ENCODE results near the gene ATXN7. TPM values are rescaled to one million over a fixed set of nuclear protein-coding genes. Genes with fewer than 3 reads are reported as not detected.

The ATXN7 gene
- total RNA-seq, 2 experiments from 2014 or later = 35.6 to 40.5 TPM

GRCh38 chr3:63970631-63971475 is 107.2 kb downstream of the ATXN7 start:
- peak overlapping the region; percentile 73 for H3K27ac Mint-ChIP-seq
- POLR2A ChIA-PET = interaction anchor here (0.7 kb wide), 1 partner anchor 59 kb away, joined by 3 read pairs; the partner anchor contains the start of gene SCAANT1
- H3K36me3 Mint-ChIP-seq (ENCODE audit: low read depth) = peaks cover 45% of the 10 kb centered on the region
- CTCF ChIA-PET = interaction anchor here (1.1 to 14.1 kb wide), 4 partner anchors 6 to 47 kb away, joined by 3 to 220 read pairs (median 74); no protein-coding TSS in a partner anchor
- H3K27me3 Mint-ChIP-seq (ENCODE audit: low read depth) = no peaks in the 10 kb centered on the region
- peak overlapping the region; percentile 79 for H3K4me3 Mint-ChIP-seq
- ATAC-seq = no peak
- H3K4me1 Mint-ChIP-seq (ENCODE audit: low read depth) = peaks cover 83% of the 10 kb centered on the region
- no peaks in the 10 kb centered on the region for H3K9me3 Mint-ChIP-seq (ENCODE audit: insufficient read depth)
- DNase-seq = no peak

DNA sequence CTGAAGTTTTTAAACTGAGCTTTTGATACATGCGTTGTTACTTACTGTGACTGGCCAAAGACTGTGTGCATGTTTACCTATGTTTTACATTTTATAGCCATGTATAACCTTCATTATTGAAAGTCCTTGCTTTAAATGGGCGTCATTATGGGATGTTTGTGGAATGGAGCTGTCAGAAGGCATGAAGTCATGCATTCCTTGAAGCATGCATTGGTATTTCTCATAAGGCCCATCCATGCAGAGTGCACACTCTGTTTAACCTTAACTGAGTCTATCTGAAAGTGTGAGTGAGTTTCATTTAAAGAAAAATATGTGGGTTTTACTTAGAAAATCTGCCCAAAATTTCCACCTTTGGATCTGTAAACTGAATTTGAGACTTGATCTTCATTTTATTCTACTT is 108.5 kb downstream of the ATXN7 start:
- H3K27me3 Mint-ChIP-seq (ENCODE audit: low read depth) = no peaks in the 10 kb centered on the region
- ChIA-PET POLR2A (no interaction called here), CTCF (interaction anchor here (0.9 to 13.1 kb wide), 4 partner anchors 8 to 38 kb away, joined by 3 to 220 read pairs (median 73); no protein-coding TSS in a partner anchor)
- no peak for DNase-seq
- H3K4me3 Mint-ChIP-seq = peak overlapping the region; percentile 14
- peaks cover 83% of the 10 kb centered on the region for H3K4me1 Mint-ChIP-seq (ENCODE audit: low read depth)
- H3K9me3 Mint-ChIP-seq (ENCODE audit: insufficient read depth) = no peaks in the 10 kb centered on the region
- H3K27ac Mint-ChIP-seq = peak overlapping the region; percentile 58
- no peak for ATAC-seq
- H3K36me3 Mint-ChIP-seq (ENCODE audit: low read depth) = peaks cover 47% of the 10 kb centered on the region

GRCh38 chr3:63972987-63973386 is 109.3 kb downstream of the ATXN7 start:
- Mint-ChIP-seq H3K27me3 (ENCODE audit: low read depth) (no peaks in the 10 kb centered on the region), H3K9me3 (ENCODE audit: insufficient read depth) (no peaks in the 10 kb centered on the region), H3K4me3 (no peak overlapping the region), H3K4me1 (ENCODE audit: low read depth) (peaks cover 84% of the 10 kb centered on the region), H3K27ac (no peak overlapping the region), H3K36me3 (ENCODE audit: low read depth) (peaks cover 47% of the 10 kb centered on the region)
- ATAC-seq (no peak), DNase-seq (no peak)
- ChIA-PET POLR2A (no interaction called here), CTCF (interaction anchor here (0.9 to 13.1 kb wide), 3 partner anchors 9 to 37 kb away, joined by 3 to 220 read pairs (median 143); no protein-coding TSS in a partner anchor)

DNA sequence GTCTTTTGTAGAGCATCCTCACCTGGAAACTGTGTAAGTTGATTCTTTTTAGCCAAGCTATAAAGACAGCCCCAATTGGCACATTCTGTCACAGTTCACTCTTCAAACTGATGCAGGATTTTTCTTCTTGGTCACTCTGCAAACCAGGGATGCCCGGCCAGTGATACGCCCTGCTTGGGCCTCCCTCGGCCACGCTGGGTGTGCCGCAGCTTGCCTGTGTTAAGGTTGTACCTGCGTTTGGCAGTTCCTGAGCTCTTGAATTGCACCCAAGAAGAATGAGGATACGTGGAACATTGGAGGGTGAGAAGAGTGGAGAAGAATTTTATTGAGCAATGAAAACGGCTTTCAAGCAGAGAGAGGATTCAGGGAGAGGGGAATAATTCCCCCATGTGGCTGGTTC is 109.7 kb downstream of the ATXN7 start:
- CTCF ChIA-PET = interaction anchor here (10.1 kb wide), 1 partner anchor 9 kb away, joined by 220 read pairs; no protein-coding TSS in a partner anchor
- H3K27ac Mint-ChIP-seq = peak overlapping the region; percentile 50
- ATAC-seq (no peak), DNase-seq (no peak)
- H3K27me3 Mint-ChIP-seq (ENCODE audit: low read depth) = no peaks in the 10 kb centered on the region
- peaks cover 85% of the 10 kb centered on the region for H3K4me1 Mint-ChIP-seq (ENCODE audit: low read depth)
- H3K4me3 Mint-ChIP-seq = no peak overlapping the region
- POLR2A ChIA-PET = no interaction called here
- H3K9me3 Mint-ChIP-seq (ENCODE audit: insufficient read depth) = no peaks in the 10 kb centered on the region
- peaks cover 47% of the 10 kb centered on the region for H3K36me3 Mint-ChIP-seq (ENCODE audit: low read depth)

GRCh38 chr3:63974451-63974850 is 110.8 kb downstream of the ATXN7 start:
- ATAC-seq (no peak), DNase-seq (no peak)
- ChIA-PET POLR2A (no interaction called here), CTCF (interaction anchor here (5.9 to 10.1 kb wide), 2 partner anchors 10 to 18 kb away, joined by 84 to 220 read pairs; no protein-coding TSS in a partner anchor)
- peaks cover 85% of the 10 kb centered on the region for H3K4me1 Mint-ChIP-seq (ENCODE audit: low read depth)
- peaks cover 47% of the 10 kb centered on the region for H3K36me3 Mint-ChIP-seq (ENCODE audit: low read depth)
- no peaks in the 10 kb centered on the region for H3K9me3 Mint-ChIP-seq (ENCODE audit: insufficient read depth)
- no peak overlapping the region for H3K4me3 Mint-ChIP-seq
- no peak overlapping the region for H3K27ac Mint-ChIP-seq
- H3K27me3 Mint-ChIP-seq (ENCODE audit: low read depth) = no peaks in the 10 kb centered on the region

GRCh38 chr3:63975723-63976122 is 112.1 kb downstream of the ATXN7 start:
- no peak overlapping the region for H3K4me3 Mint-ChIP-seq
- CTCF ChIA-PET = interaction anchor here (1.9 to 10.1 kb wide), 3 partner anchors 12 to 48 kb away, joined by 5 to 220 read pairs (median 84); partner anchors contain the start of gene PSMD6
- H3K36me3 Mint-ChIP-seq (ENCODE audit: low read depth) = peaks cover 50% of the 10 kb centered on the region
- no peaks in the 10 kb centered on the region for H3K9me3 Mint-ChIP-seq (ENCODE audit: insufficient read depth)
- no peaks in the 10 kb centered on the region for H3K27me3 Mint-ChIP-seq (ENCODE audit: low read depth)
- peak overlapping the region; percentile 4 for H3K27ac Mint-ChIP-seq
- peaks cover 84% of the 10 kb centered on the region for H3K4me1 Mint-ChIP-seq (ENCODE audit: low read depth)
- POLR2A ChIA-PET = interaction anchor here (1.1 to 4.8 kb wide), 2 partner anchors 8 to 64 kb away, joined by 4 to 55 read pairs; partner anchors contain the start of gene SCAANT1
- ATAC-seq (no peak), DNase-seq (no peak)

GRCh38 chr3:63976161-63976871 is 112.6 kb downstream of the ATXN7 start:
- H3K27me3 Mint-ChIP-seq (ENCODE audit: low read depth) = no peaks in the 10 kb centered on the region
- POLR2A ChIA-PET = interaction anchor here (0.7 to 4.8 kb wide), 2 partner anchors 8 to 11 kb away, joined by 3 to 55 read pairs; no protein-coding TSS in a partner anchor
- H3K4me1 Mint-ChIP-seq (ENCODE audit: low read depth) = peaks cover 79% of the 10 kb centered on the region
- H3K27ac Mint-ChIP-seq = peak overlapping the region; percentile 4
- CTCF ChIA-PET = interaction anchor here (1.9 to 10.1 kb wide), 3 partner anchors 12 to 47 kb away, joined by 5 to 220 read pairs (median 84); partner anchors contain the start of gene PSMD6
- H3K4me3 Mint-ChIP-seq = no peak overlapping the region
- H3K9me3 Mint-ChIP-seq (ENCODE audit: insufficient read depth) = no peaks in the 10 kb centered on the region
- peaks cover 54% of the 10 kb centered on the region for H3K36me3 Mint-ChIP-seq (ENCODE audit: low read depth)
- no peak for DNase-seq
- ATAC-seq = no peak

- H3K36me3 Mint-ChIP-seq (ENCODE audit: low read depth) = peaks cover 59% of the 10 kb centered on the region
- H3K9me3 Mint-ChIP-seq (ENCODE audit: insufficient read depth) = no peaks in the 10 kb centered on the region
Measured at GRCh38 chr3:63976872-63977200, 113.2 kb downstream of the ATXN7 start.

GRCh38 chr3:63977893-63978292 is 114.2 kb downstream of the ATXN7 start:
- ChIA-PET CTCF (interaction anchor here (1.3 to 10.1 kb wide), 7 partner anchors 9 to 45 kb away, joined by 3 to 220 read pairs (median 7); partner anchors contain the start of gene PSMD6), POLR2A (interaction anchor here (1.4 to 4.8 kb wide), 3 partner anchors 10 to 66 kb away, joined by 5 to 55 read pairs (median 7); partner anchors contain the start of genes PSMD6 and SCAANT1)
- Mint-ChIP-seq H3K36me3 (ENCODE audit: low read depth) (peaks cover 61% of the 10 kb centered on the region), H3K4me1 (ENCODE audit: low read depth) (peaks cover 75% of the 10 kb centered on the region), H3K27me3 (ENCODE audit: low read depth) (no peaks in the 10 kb centered on the region), H3K27ac (peak overlapping the region; percentile 74), H3K9me3 (ENCODE audit: insufficient read depth) (no peaks in the 10 kb centered on the region), H3K4me3 (peak overlapping the region; percentile 63)
- DNase-seq (no peak), ATAC-seq (peak; percentile 24)

More at GRCh38 chr3:63976872-63977200, 113.2 kb downstream of the ATXN7 start:
- CTCF ChIA-PET = interaction anchor here (1.9 to 10.1 kb wide), 4 partner anchors 13 to 47 kb away, joined by 5 to 220 read pairs (median 48); partner anchors contain the start of gene PSMD6
- no peak overlapping the region for H3K27ac Mint-ChIP-seq
- DNase-seq = no peak
- H3K4me1 Mint-ChIP-seq (ENCODE audit: low read depth) = peaks cover 77% of the 10 kb centered on the region
- ATAC-seq = no peak
- POLR2A ChIA-PET = interaction anchor here (0.7 to 4.8 kb wide), 2 partner anchors 9 to 11 kb away, joined by 3 to 55 read pairs; no protein-coding TSS in a partner anchor
- no peak overlapping the region for H3K4me3 Mint-ChIP-seq
- no peaks in the 10 kb centered on the region for H3K27me3 Mint-ChIP-seq (ENCODE audit: low read depth)

GRCh38 chr3:63979093-63979885 is 115.6 kb downstream of the ATXN7 start:
- DNase-seq = peak; percentile 45
- Mint-ChIP-seq H3K9me3 (ENCODE audit: insufficient read depth) (no peaks in the 10 kb centered on the region), H3K27me3 (ENCODE audit: low read depth) (no peaks in the 10 kb centered on the region), H3K36me3 (ENCODE audit: low read depth) (peaks cover 55% of the 10 kb centered on the region), H3K4me1 (ENCODE audit: low read depth) (peaks cover 74% of the 10 kb centered on the region), H3K4me3 (peak overlapping the region; percentile 65), H3K27ac (peak overlapping the region; percentile 84)
- ATAC-seq = peak; percentile 62
- ChIA-PET CTCF (interaction anchor here (0.9 to 10.1 kb wide), 13 partner anchors 10 to 109 kb away, joined by 3 to 220 read pairs (median 5); partner anchors contain the start of gene PSMD6), POLR2A (interaction anchor here (1.4 to 4.8 kb wide), 3 partner anchors 11 to 68 kb away, joined by 5 to 55 read pairs (median 7); partner anchors contain the start of genes PSMD6 and SCAANT1)

Measured in activated CD8-positive, alpha-beta T cell treated with anti-CD3 and anti-CD28 coated beads, Interleukin-2, amount 10 ng/mL, durations not matched to agents 7 days and 5 days (primary cell).